IMR-90 (cell line): ENCODE data around the gene AUH. TPM values are rescaled to one million over a fixed set of nuclear protein-coding genes. Genes with fewer than 3 reads are reported as not detected.
A peak's percentile ranks its signal among the peaks of the same experiment; 100 is the strongest.

Experiments used
- ATAC-seq: fragments of 200-7000 bp; cut with Tn5 transposase; 2 replicates; pipeline ENCODE4 v1.9.1; 2020; ENCODE audit warnings: low read depth, mild to moderate bottlenecking, moderate library complexity
- BruUV-seq: library from RNA; stranded (reverse); fragments of 400-500 nt; replicated peaks from 2 replicates; lab custom pipeline; 2021; lab: Mats Ljungman, UMichigan
- CTCF ChIA-PET: fragments of 300-600 bp; formaldehyde crosslinking; extraction: SDS; loops from one replicate; lab custom pipeline; 2021; ENCODE audit warnings: antibody characterized with exemption; lab: Yijun Ruan, JAX
- POLR2A ChIA-PET: fragments of 300-600 bp; sonication (Branson Sonifier 250); formaldehyde crosslinking; loops from one replicate; lab custom pipeline; 2022; ENCODE audit warnings: antibody characterized with exemption; ENCODE audit not compliant: unreplicated experiment; lab: Charles Lee
- DNase-seq: peaks from one replicate; pipeline ENCODE4 v3.0.0; 2013
- H2AFZ ChIP-seq: replicated peaks from 2 replicates; pipeline ENCODE3; 2013; ENCODE audit warnings: low read length, mild to moderate bottlenecking; ENCODE audit not compliant: poor library complexity
- H2AK5ac ChIP-seq: 2 replicates; pipeline ENCODE4 v1.6.1; 2013; ENCODE audit warnings: low read depth, low read length, inconsistent platforms
- H2AK9ac ChIP-seq: replicated peaks from 2 replicates; pipeline ENCODE3; 2013; ENCODE audit warnings: mild to moderate bottlenecking, low read depth, low read length, moderate library complexity; ENCODE audit not compliant: poor library complexity
- H2BK120ac ChIP-seq: 2 replicates; pipeline ENCODE4 v1.6.1; 2013; ENCODE audit warnings: low read depth, low read length, inconsistent platforms
- H2BK15ac ChIP-seq: 3 replicates; pipeline ENCODE4 v1.6.1; 2013; ENCODE audit warnings: low read depth, low read length, inconsistent platforms
- H2BK20ac ChIP-seq: 2 replicates; pipeline ENCODE4 v1.6.1; 2013; ENCODE audit warnings: low read depth, mild to moderate bottlenecking, inconsistent platforms, low read length, moderate library complexity
- H2BK5ac ChIP-seq: 2 replicates; pipeline ENCODE4 v1.6.1; 2013; ENCODE audit warnings: mild to moderate bottlenecking, low read depth, low read length, inconsistent platforms; ENCODE audit not compliant: poor library complexity, severe bottlenecking
- H3K14ac ChIP-seq: replicated peaks from 2 replicates; pipeline ENCODE4 v1.6.1; 2013; ENCODE audit warnings: low read depth, low read length, inconsistent platforms
- H3K18ac ChIP-seq: 2 replicates; pipeline ENCODE4 v1.6.1; 2013; ENCODE audit warnings: low read depth, low read length, control low read depth
- H3K23ac ChIP-seq: 2 replicates; pipeline ENCODE4 v1.6.1; 2013; ENCODE audit warnings: low read depth, low read length, inconsistent platforms
- H3K27ac ChIP-seq: 2 replicates; pipeline ENCODE4 v1.5.1; 2013; ENCODE audit warnings: mild to moderate bottlenecking, control low read depth, low read length; ENCODE audit not compliant: insufficient read depth
- H3K27me3 ChIP-seq: 2 replicates; pipeline ENCODE4 v1.6.1; 2013; ENCODE audit warnings: low read length; ENCODE audit not compliant: control insufficient read depth, insufficient read depth
- H3K36me3 ChIP-seq: 2 replicates; pipeline ENCODE4 v1.6.1; 2013; ENCODE audit warnings: low read length, mixed read lengths; ENCODE audit not compliant: control insufficient read depth, insufficient read depth
- H3K4ac ChIP-seq: 2 replicates; pipeline ENCODE4 v1.6.1; 2013; ENCODE audit warnings: low read depth, low read length, inconsistent platforms
- H3K4me1 ChIP-seq: 2 replicates; pipeline ENCODE4 v1.6.1; 2013; ENCODE audit warnings: low read length, mixed read lengths; ENCODE audit not compliant: control insufficient read depth, insufficient read depth
- H3K4me2 ChIP-seq: 2 replicates; pipeline ENCODE4 v1.6.1; 2013; ENCODE audit warnings: low read depth, mild to moderate bottlenecking, control low read depth, low read length, moderate library complexity
- H3K4me3 ChIP-seq: 2 replicates; pipeline ENCODE4 v1.5.1; 2013; ENCODE audit warnings: low read depth, mild to moderate bottlenecking, control low read depth, low read length, moderate library complexity; ENCODE audit not compliant: insufficient read depth
- H3K56ac ChIP-seq: 2 replicates; pipeline ENCODE4 v1.6.1; 2013; ENCODE audit warnings: low read length, inconsistent platforms; ENCODE audit not compliant: insufficient read depth; ENCODE audit errors: extremely low read depth
- H3K79me1 ChIP-seq, 2 experiments: 2 replicates each; pipeline ENCODE4 v1.6.1; 2013; ENCODE audit warnings: low read length in 2 of 2, inconsistent platforms in 1 of 2, low read depth in 1 of 2
- H3K9ac ChIP-seq: 2 replicates; pipeline ENCODE4 v1.6.1; 2013; ENCODE audit warnings: low read depth, low read length, control low read depth
- H3K9me1 ChIP-seq: 2 replicates; pipeline ENCODE4 v1.6.1; 2013; ENCODE audit warnings: low read length, inconsistent platforms; ENCODE audit not compliant: insufficient read depth
- H3K9me3 ChIP-seq: 2 replicates; pipeline ENCODE4 v1.6.1; 2013; ENCODE audit warnings: low read length; ENCODE audit not compliant: control insufficient read depth, insufficient read depth
- H4K20me1 ChIP-seq: 2 replicates; pipeline ENCODE4 v1.6.1; 2013; ENCODE audit warnings: low read length, inconsistent platforms; ENCODE audit not compliant: insufficient read depth
- H4K5ac ChIP-seq: 2 replicates; pipeline ENCODE4 v1.6.1; 2013; ENCODE audit warnings: mild to moderate bottlenecking, low read depth, low read length, control low read depth
- H4K8ac ChIP-seq, 2 experiments: 2 replicates each; pipeline ENCODE4 v1.6.1; 2013; ENCODE audit warnings: low read depth in 2 of 2, low read length in 2 of 2, control low read depth in 1 of 2, inconsistent platforms in 1 of 2
- H4K91ac ChIP-seq: 2 replicates; pipeline ENCODE4 v1.6.1; 2013; ENCODE audit warnings: low read depth, low read length, inconsistent platforms; ENCODE audit not compliant: insufficient read depth
- BHLHE40 ChIP-seq: fragments of 150-350 bp; IDR thresholded peaks from 2 replicates; pipeline ENCODE4 v1.6.1; 2016; ENCODE audit warnings: mild to moderate bottlenecking, low read depth, low read length
- CEBPB ChIP-seq: IDR thresholded peaks from 2 replicates; pipeline ENCODE4 v1.6.1; 2012; ENCODE audit warnings: low read depth, low read length, improper control_type of control experiment
- CHD1 ChIP-seq: IDR thresholded peaks from 2 replicates; pipeline ENCODE4 v1.6.1; 2012; ENCODE audit warnings: low read depth, low read length, improper control_type of control experiment
- CTCF ChIP-seq: conservative IDR thresholded peaks from 2 replicates; pipeline ENCODE4 v1.5.1; 2012; ENCODE audit warnings: mild to moderate bottlenecking, low read depth, low read length, improper control_type of control experiment
- ELK1 ChIP-seq: fragments of 150-350 bp; IDR thresholded peaks from 2 replicates; pipeline ENCODE4 v1.6.1; 2016; ENCODE audit warnings: low read depth, mild to moderate bottlenecking, low read length, moderate library complexity, borderline replicate concordance
- FOS ChIP-seq: fragments of 150-350 bp; IDR thresholded peaks from 2 replicates; pipeline ENCODE4 v1.6.1; 2016; ENCODE audit warnings: low read depth, low read length
- MXI1 ChIP-seq: IDR thresholded peaks from 2 replicates; pipeline ENCODE4 v1.6.1; 2012; ENCODE audit warnings: low read depth, mild to moderate bottlenecking, low read length, moderate library complexity, borderline replicate concordance
- NFE2L2 ChIP-seq: fragments of 150-350 bp; IDR thresholded peaks from 2 replicates; pipeline ENCODE4 v1.6.1; 2016; ENCODE audit warnings: low read depth, mild to moderate bottlenecking, low read length
- RCOR1 ChIP-seq: IDR thresholded peaks from 2 replicates; pipeline ENCODE4 v1.6.1; 2012; ENCODE audit warnings: mild to moderate bottlenecking, low read length, improper control_type of control experiment; ENCODE audit not compliant: insufficient replicate concordance
- SMC3 ChIP-seq: fragments of 150-350 bp; IDR thresholded peaks from 2 replicates; pipeline ENCODE4 v1.6.1; 2016; ENCODE audit warnings: low read depth, mild to moderate bottlenecking, antibody characterized with exemption, low read length, moderate library complexity
- USF2 ChIP-seq: fragments of 150-350 bp; IDR thresholded peaks from 2 replicates; pipeline ENCODE4 v1.6.1; 2017; ENCODE audit warnings: mild to moderate bottlenecking, antibody characterized with exemption, low read length, low read depth
- dilution Hi-C: fragments of 300-500 bp; cut with HindIII; formaldehyde crosslinking; loops from one replicate; pipeline ENCODE4 v1.14.3; 2018; ENCODE audit warnings: low sequenced_read_pairs; ENCODE audit not compliant: unreplicated experiment
- in situ Hi-C: fragments of 300-500 bp; cut with MboI; formaldehyde crosslinking; loops from 3 replicates; pipeline ENCODE4 v1.14.3; 2019; ENCODE audit warnings: low sequenced_read_pairs, inconsistent platforms, mixed read lengths
- intact Hi-C: fragments of 100-400 bp; cut with micrococcal nuclease; formaldehyde crosslinking; loops from 2 replicates; pipeline ENCODE4 v1.10.0; 2022
- polyA plus RNA-seq, 3 experiments: library from polyadenylated mRNA; depleted of rRNA; stranded (reverse); fragments of >200 nt; gene quantifications; 2 replicates each; pipeline ENCODE4 v1.2.3, GENCODE V29; 2012; ENCODE audit warnings: low replicate concordance in 1 of 3
- total RNA-seq: library from RNA; depleted of rRNA; stranded (reverse); fragments of >200 nt; gene quantifications from 2 replicates; pipeline ENCODE4 v1.2.3, GENCODE V29; 2012

Gene AUH
- total and polyA plus RNA-seq, 2 of the 4 experiments (the other 2 are of a cell fraction), result 5.9 to 8.1 TPM

GRCh38 chr9:91198405-91198804, 163.3 kb downstream of the AUH start:
- H2BK120ac ChIP-seq, result peak overlapping the region; percentile 76
- peaks cover 23% of the 10 kb centered on the region for H3K9me1 ChIP-seq
- H3K36me3 ChIP-seq, result no peaks in the 10 kb centered on the region
- no TSS peak for BruUV-seq
- peaks cover 5% of the 10 kb centered on the region for H3K9me3 ChIP-seq
- H3K79me1 ChIP-seq, result peaks cover 14 to 38% of the 10 kb centered on the region in 2 experiments; a peak in 3 of 4 replicates
- H3K4me3 ChIP-seq, result no peak overlapping the region
- ATAC-seq (no peak), DNase-seq (no peak)
- no peaks in the 10 kb centered on the region for H4K20me1 ChIP-seq
- ChIA-PET CTCF (interaction anchor here (0.6 to 1.5 kb wide), 2 partner anchors 9 to 109 kb away, joined by 3 to 4 read pairs; no protein-coding TSS in a partner anchor), POLR2A (no interaction called here)
- peak overlapping the region; percentile 84 for H3K27ac ChIP-seq
- peak overlapping the region; percentile 84 for H2AK9ac ChIP-seq
- in situ Hi-C loops, result no loop called here
- no peaks in the 10 kb centered on the region for H3K27me3 ChIP-seq
- TF ChIP-seq CTCF (no peak), SMC3 (no peak), NFE2L2 (no peak), ELK1 (no peak), RCOR1 (no peak), CHD1 (no peak), BHLHE40 (no peak), CEBPB (no peak), USF2 (no peak), MXI1 (no peak), FOS (no peak)
- peak overlapping the region; percentile 74 for H3K18ac ChIP-seq
- H3K4me2 ChIP-seq, result peak overlapping the region; percentile 81; the same call in 1 of the 2 replicates
- H4K8ac ChIP-seq, result peak overlapping the region in 1 of 2 experiments; percentile 72; a peak in 2 of 4 replicates
- no peak overlapping the region; the same call in 1 of the 2 replicates for H3K56ac ChIP-seq
- H3K23ac ChIP-seq, result peak overlapping the region; percentile 1; the same call in 1 of the 2 replicates
- intact Hi-C loops, result no loop called here
- peak overlapping the region; percentile 88 for H2BK5ac ChIP-seq
- H3K4ac ChIP-seq, result peak overlapping the region; percentile 67; the same call in 1 of the 2 replicates
- peak overlapping the region; percentile 63 for H4K91ac ChIP-seq
- dilution Hi-C loops, result no loop called here
- peak overlapping the region; percentile 87 for H2AK5ac ChIP-seq
- H2BK15ac ChIP-seq, result peak overlapping the region; percentile 91
- H2AFZ ChIP-seq, result no peak overlapping the region
- H3K4me1 ChIP-seq, result peaks cover 30% of the 10 kb centered on the region
- H4K5ac ChIP-seq, result peak overlapping the region; percentile 44
- H3K14ac ChIP-seq, result peak overlapping the region; percentile 81
- H2BK20ac ChIP-seq, result peak overlapping the region; percentile 87; the same call in 1 of the 2 replicates
- H3K9ac ChIP-seq, result 0 out of 2 replicates have a peak overlapping the region, but pooled peaks have one; percentile 13
